T-helper 1 cell treated with Interleukin-12 subunit alpha and Interleukin-12 subunit beta and Interleukin-4 antibody, amounts not matched to agents 30 ng/mL and 1 ng/mL, for 36 hours (primary cell): ENCODE results near the gene HBZ. TPM values are rescaled to one million over a fixed set of nuclear protein-coding genes. Genes with fewer than 3 reads are reported as not detected.
"Not testable (repeated sequence)": the region's sequence is repeated elsewhere in the genome, so short reads cannot be mapped to it uniquely, and the experiment has no call there.

ENCODE experiments used
- intact Hi-C: fragments of 100-400 bp; cut with micrococcal nuclease; formaldehyde crosslinking; loops from one replicate; pipeline ENCODE4 v1.15.1; 2024
- total RNA-seq: library from RNA; stranded (reverse); gene quantifications from 2 replicates; pipeline ENCODE4 v1.2.3, GENCODE V29; 2022

HBZ gene
- total RNA-seq, 1 donor from 2014 or later, result not detected

GRCh38 chr16:177981-178667, 25.7 kb downstream of the HBZ start:
- intact Hi-C loops, result no loop called here

DNA sequence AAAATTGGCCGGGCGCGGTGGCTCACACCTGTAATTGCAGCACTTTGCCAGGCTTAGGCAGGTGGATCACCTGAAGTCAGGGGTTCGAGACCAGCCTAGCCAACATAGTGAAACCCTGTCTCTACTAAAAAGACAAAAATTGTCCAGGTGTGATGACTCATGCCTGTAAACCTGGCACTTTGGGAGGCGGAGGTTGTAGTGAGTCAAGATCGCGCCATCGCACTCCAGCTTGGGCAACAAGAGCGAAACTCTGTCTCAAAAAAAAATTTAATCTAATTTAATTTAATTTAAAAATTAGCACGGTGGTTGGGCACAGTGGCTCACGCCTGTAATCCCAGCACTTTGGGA, 26.2 kb downstream of the HBZ start:
- intact Hi-C loops, result no loop called here

GRCh38 chr16:179211-180092, 27.0 kb downstream of the HBZ start:
- intact Hi-C loops, result loop anchor here (5.0 kb wide), 1 partner anchor 42 kb away; the partner anchor contains the start of gene NPRL3

DNA sequence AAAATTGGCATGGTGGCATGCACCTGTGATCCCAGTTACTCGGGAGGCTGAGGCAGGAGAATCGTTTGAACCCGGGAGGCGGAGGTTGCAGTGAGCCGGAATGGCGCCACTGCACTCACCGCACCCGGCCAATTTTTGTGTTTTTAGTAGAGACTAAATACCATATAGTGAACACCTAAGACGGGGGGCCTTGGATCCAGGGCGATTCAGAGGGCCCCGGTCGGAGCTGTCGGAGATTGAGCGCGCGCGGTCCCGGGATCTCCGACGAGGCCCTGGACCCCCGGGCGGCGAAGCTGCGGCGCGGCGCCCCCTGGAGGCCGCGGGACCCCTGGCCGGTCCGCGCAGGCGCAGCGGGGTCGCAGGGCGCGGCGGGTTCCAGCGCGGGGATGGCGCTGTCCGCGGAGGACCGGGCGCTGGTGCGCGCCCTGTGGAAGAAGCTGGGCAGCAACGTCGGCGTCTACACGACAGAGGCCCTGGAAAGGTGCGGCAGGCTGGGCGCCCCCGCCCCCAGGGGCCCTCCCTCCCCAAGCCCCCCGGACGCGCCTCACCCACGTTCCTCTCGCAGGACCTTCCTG, 27.7 kb downstream of the HBZ start, which contains the start of gene HBQ1:
Gene HBQ1, plus strand, starts transcription at position 359 of the 575 bp plus-strand sequence. Its CDS starts 28 bp downstream, at position 387.
- intact Hi-C loops, result loop anchor here (5.0 kb wide), 1 partner anchor 43 kb away; the partner anchor contains the start of gene NPRL3

GRCh38 chr16:180681-181564, 28.5 kb downstream of the HBZ start:
- intact Hi-C loops, result loop anchor here (1.0 to 5.0 kb wide), 5 partner anchors 44 to 181 kb away; partner anchors contain the start of gene NPRL3

DNA sequence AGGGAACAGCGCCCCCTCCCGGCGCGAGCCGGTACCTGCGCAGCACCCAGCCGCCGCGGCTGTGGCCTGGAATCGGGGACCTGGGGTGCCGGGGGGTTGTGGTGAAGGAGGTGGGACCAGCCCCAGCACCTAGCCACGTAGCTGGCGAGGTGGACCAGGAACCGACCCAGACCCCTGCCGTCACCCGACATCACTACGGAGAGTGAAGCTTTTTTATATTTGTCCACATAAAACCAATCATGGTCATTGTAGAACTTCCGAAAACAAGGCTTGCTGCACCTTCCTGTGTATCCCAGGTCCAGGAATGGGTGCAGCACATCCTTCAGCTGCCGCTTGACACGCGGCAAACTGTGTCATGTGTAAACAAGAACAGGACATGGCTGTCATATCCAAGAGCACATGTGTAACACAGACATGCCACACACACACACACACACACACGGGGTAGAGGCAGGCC, 29.1 kb downstream of the HBZ start:
- intact Hi-C loops, result loop anchor here (1.0 to 5.0 kb wide), 5 partner anchors 44 to 181 kb away; partner anchors contain the start of gene NPRL3

- intact Hi-C loops, result loop anchor here (5.0 kb wide), 1 partner anchor 46 kb away; the partner anchor contains the start of gene NPRL3
These were observed 30.6 kb downstream of the HBZ start for GRCh38 chr16:183005-183404.

GRCh38 chr16:185213-185612, 32.8 kb downstream of the HBZ start:
- intact Hi-C loops, result no loop called here

- intact Hi-C loops, result no loop called here
These were observed 33.2 kb downstream of the HBZ start for GRCh38 chr16:185691-186090.

GRCh38 chr16:187330-187729, 34.9 kb downstream of the HBZ start:
- intact Hi-C loops, result no loop called here

GRCh38 chr16:188674-189073, 36.2 kb downstream of the HBZ start:
- intact Hi-C loops, result no loop called here

DNA sequence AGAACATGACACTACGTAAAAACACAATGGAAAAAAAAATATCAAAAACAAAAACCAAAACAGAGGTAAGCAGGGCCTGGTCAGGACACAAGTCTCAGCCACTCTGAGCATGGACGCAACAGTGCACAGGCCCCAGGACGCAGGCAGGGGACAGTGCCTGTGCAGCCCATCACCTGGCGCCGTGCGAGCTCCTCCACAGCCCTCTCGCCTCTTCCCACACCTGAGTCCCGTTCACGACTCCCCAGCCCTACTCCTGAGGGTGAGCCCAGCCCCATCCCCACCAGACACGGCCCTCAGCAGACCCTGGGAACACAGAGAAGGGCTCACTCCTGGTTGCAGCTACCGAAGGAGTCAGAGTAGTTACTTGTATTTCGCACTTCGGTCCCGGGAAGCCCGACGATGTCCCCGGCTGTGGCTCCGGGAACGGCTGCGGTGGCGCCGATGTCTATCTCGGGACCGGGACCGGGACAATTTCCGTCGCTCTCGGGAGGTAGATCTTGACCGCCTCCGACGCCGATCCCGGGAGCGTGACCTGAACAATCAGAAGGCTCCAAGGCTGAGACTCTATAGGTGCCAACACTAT, 37.3 kb downstream of the HBZ start:
- intact Hi-C loops, result no loop called here

DNA sequence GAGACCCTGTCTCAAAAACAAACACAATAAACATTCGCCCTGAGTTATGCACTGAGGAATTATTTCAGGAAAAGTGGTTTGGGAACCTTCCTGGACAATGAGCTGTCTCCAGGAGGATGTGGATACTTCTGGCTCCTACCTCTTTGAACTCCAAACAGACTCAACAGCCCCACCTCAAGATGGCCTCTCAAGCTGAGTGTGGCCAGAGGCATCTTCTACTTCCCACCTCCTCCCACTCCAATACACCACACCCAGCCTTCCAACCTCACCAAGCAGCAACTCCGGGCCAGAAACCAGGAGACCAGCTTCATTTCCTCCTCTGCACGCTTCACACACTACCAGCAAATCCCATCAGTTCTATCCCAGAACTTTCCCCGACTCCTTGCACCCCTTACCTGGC, 39.4 kb downstream of the HBZ start:
- intact Hi-C loops, result no loop called here

GRCh38 chr16:192686-193085, 40.2 kb downstream of the HBZ start:
- intact Hi-C loops, result no loop called here

DNA sequence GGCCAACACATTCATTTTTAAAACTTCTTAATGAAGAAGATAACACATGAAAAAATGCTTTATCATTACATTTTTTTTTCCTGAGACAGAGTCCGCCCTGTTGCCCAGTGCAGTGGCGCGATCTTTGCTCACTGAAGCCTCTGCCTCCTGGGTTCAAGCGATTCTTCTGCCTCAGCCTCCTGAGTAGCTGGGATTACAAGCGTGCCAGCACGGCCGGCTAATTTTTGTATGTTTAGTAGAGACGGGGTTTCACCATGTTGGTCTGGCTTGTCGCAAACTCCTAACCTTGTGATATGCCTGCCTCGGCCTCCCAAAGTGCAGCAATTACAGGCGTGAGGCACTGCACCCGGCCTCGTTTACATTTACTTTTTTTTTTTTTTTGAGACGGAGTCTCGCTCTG, 41.0 kb downstream of the HBZ start:
- intact Hi-C loops, result no loop called here

DNA sequence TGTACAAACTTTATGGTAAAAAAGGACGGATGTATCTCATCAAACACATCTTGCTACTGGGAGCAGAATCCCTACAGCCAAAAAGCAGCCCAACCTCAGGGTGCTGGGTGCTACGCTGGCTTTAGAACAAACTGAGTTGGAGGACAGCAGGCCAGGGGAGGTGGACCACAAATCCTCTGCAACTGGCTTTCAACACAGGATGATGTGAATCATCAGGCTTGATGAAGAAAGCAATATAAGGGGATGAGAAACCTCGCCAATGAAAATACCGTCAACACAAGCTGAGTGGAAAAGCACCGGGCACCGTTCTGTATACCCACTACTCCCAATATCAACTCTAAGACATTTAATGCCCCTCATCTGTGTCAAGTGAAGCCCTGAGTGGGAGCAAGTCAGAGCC, 42.1 kb downstream of the HBZ start:
- intact Hi-C loops, result no loop called here

GRCh38 chr16:200388-200787, 47.9 kb downstream of the HBZ start:
- intact Hi-C loops, result no loop called here

DNA sequence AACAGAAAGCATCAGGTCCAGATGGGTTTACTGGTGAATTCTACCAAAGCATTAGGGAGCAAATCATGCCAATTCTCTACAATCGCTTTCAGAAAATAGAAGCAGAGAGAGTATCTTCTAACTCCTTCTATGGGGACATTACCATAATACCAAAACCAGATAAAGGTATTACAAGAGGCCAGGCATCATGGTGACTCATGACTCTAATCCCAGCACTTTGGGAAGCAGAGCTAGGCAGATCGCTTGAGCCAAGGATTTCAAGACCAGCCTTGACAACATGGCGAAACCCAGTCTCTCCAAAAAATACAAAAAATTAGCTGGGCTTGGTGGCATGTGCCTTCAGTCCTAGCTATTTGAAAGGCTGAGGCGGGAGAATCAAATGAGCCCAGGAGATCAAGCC, 50.8 kb downstream of the HBZ start:
- intact Hi-C loops, result no loop called here

- intact Hi-C loops, result not testable (repeated sequence)
These were observed 51.6 kb downstream of the HBZ start for GRCh38 chr16:204046-204445.
